ENCODE measurements around the gene CCDC85A. TPM values are rescaled to one million over a fixed set of nuclear protein-coding genes. Genes with fewer than 3 reads are reported as not detected.

CCDC85A gene
- total RNA-seq, 1 donor from 2014 or later = not detected

DNA sequence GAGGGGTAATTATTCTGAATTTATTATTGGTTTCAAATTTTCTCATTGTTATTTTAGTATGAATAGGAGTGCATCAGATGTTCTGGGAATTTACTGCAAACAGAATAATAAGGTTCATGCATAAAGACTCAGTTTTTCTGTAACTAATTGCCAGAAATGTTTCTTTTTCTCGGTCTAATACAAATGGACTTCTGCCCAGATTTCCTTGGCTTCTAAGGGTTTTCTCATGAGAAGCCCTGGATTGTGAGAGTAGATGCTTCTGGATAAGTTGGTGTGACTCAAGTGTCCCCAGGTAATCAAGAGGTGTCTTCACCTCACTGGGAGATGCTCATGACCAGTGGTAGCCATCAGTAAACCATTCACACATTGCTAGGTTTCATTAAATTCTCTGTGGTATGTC, 78.5 kb downstream of the CCDC85A start:
- no peaks in the 10 kb centered on the region for H3K9me3 Mint-ChIP-seq
- H3K27me3 Mint-ChIP-seq (ENCODE audit: insufficient read depth) = no peaks in the 10 kb centered on the region
- intact Hi-C loops (cut with micrococcal nuclease) = no loop called here
- H3K4me1 Mint-ChIP-seq (ENCODE audit: low read depth) = no peaks in the 10 kb centered on the region
- no peak overlapping the region for H3K4me3 Mint-ChIP-seq
- DNase-seq (ENCODE audit: low spot score) = no peak
- no peaks in the 10 kb centered on the region for H3K36me3 Mint-ChIP-seq (ENCODE audit: low read depth)
- H3K27ac Mint-ChIP-seq = no peak overlapping the region

DNA sequence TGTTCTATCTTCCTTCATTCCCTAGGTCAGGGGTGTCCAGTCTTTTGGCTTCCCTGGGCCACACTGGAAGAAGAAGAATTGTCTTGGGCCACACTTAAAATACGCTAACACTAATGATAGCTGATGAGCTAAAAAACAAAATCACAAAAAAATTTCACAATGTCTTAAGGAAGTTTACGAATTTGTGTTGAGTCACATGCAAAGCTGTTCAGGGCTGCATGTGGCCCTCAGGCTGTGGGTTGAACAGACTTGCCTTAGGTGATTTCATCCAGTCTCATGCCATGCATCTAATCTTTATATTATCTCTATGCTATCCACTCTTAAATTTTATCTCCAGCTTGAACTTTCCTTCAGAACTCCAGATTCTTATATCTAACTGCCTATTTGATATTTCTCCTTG, 80.1 kb downstream of the CCDC85A start:
- intact Hi-C loops (cut with micrococcal nuclease) = no loop called here
- Mint-ChIP-seq H3K4me1 (ENCODE audit: low read depth) (no peaks in the 10 kb centered on the region), H3K36me3 (ENCODE audit: low read depth) (no peaks in the 10 kb centered on the region), H3K9me3 (no peaks in the 10 kb centered on the region), H3K27ac (no peak overlapping the region), H3K27me3 (ENCODE audit: insufficient read depth) (no peaks in the 10 kb centered on the region), H3K4me3 (no peak overlapping the region)
- no peak for DNase-seq (ENCODE audit: low spot score)

DNA sequence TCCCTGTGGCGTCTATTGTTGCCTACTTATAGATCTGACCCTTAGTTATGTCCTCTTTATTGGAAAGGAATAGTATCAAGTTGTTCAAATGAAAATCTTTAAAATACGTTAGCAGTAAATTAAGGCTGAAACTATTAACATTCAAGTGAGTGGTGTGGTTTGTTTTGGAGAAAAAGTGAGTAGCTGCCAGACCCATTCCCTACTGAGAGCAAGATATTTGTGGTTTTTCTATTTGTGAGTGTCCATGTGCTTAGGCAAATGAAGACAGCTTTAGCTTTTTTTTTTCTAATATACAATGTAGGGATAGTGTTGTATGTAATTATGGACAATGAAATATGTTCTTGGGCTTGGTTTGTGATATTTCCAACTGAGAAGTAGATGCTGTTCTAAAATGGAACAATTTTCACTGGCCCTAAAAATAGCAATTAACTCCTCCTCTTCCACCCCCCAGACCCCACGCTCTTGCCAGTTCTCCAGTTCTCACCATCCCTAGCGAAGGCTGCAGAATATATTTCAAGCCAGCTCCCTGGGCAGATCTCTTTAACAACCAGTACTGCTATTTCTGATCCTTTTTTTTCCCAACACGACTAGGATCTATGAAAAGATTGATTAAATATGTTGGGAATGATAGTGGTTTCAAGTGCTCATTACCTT, 83.1 kb downstream of the CCDC85A start:
- no peaks in the 10 kb centered on the region for H3K27me3 Mint-ChIP-seq (ENCODE audit: insufficient read depth)
- DNase-seq (ENCODE audit: low spot score) = no peak
- no peak overlapping the region for H3K4me3 Mint-ChIP-seq
- no peak overlapping the region for H3K27ac Mint-ChIP-seq
- no peaks in the 10 kb centered on the region for H3K4me1 Mint-ChIP-seq (ENCODE audit: low read depth)
- no peaks in the 10 kb centered on the region for H3K36me3 Mint-ChIP-seq (ENCODE audit: low read depth)
- intact Hi-C loops (cut with micrococcal nuclease) = no loop called here
- no peaks in the 10 kb centered on the region for H3K9me3 Mint-ChIP-seq

DNA sequence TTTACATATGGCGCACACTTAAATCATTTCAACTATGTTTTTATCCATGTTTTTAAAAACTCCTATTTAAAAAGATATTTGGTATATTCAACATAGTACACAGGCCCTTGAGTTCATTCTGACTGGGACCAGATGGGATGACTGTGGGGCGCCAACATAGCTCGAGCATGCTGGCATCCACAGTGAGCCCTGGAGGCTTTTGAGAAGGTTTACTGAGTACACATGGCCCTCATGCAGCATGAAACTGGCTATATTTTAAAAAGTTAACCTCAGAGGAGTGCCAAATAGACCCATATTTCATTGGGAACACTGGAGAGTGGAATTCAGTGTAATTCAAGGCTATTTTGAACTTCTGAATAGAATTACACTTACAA, 83.6 kb downstream of the CCDC85A start:
- no peak for DNase-seq (ENCODE audit: low spot score)

DNA sequence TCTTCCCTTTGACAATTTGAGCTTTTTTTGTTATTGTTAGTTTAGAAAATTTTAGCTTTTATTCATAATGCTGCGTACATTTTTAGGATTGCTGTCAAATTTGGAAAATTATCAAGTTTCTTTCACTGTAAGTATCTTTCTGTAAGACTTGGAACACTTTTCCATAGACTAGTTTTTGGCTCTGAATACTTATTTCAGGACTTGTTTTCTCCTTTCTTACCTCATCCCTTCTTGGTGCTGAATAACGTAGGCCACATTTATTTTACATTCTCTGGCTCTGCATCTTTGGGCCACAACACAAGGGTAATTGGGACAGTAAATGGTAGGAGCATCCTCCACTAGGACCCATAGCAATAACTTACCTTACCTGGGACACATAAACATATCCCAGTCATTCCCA, 85.1 kb downstream of the CCDC85A start:
- no peaks in the 10 kb centered on the region for H3K4me1 Mint-ChIP-seq (ENCODE audit: low read depth)
- intact Hi-C loops (cut with micrococcal nuclease) = no loop called here
- no peak for DNase-seq (ENCODE audit: low spot score)
- H3K4me3 Mint-ChIP-seq = no peak overlapping the region
- H3K9me3 Mint-ChIP-seq = no peaks in the 10 kb centered on the region
- H3K27me3 Mint-ChIP-seq (ENCODE audit: insufficient read depth) = no peaks in the 10 kb centered on the region
- H3K27ac Mint-ChIP-seq = no peak overlapping the region
- no peaks in the 10 kb centered on the region for H3K36me3 Mint-ChIP-seq (ENCODE audit: low read depth)

More for the DNA sequence above, 83.6 kb downstream of the CCDC85A start:
- Mint-ChIP-seq H3K4me3 (no peak overlapping the region), H3K9me3 (no peaks in the 10 kb centered on the region), H3K4me1 (ENCODE audit: low read depth) (no peaks in the 10 kb centered on the region), H3K27ac (no peak overlapping the region), H3K36me3 (ENCODE audit: low read depth) (no peaks in the 10 kb centered on the region), H3K27me3 (ENCODE audit: insufficient read depth) (no peaks in the 10 kb centered on the region)
- intact Hi-C loops (cut with micrococcal nuclease) = no loop called here

DNA sequence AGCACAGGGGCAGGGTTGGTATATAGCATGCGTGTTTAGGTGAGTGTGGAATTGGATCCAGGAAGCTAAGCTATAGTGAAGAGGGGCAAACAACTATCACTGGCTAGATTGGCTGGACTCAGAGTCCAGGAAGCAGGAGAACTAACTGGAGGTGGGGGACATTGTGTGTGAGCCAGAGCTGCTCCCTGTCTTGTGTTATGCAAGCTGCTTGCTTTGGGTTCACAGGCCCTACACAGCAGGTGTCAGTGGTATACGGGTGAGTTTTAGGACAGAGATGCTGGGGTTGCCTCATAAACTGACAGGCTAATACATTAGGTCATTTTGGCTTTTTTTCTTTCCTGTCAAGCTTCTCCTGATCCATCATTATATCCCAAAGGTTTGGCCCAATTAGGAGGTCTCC, 87.5 kb downstream of the CCDC85A start:
- Mint-ChIP-seq H3K36me3 (ENCODE audit: low read depth) (no peaks in the 10 kb centered on the region), H3K27me3 (ENCODE audit: insufficient read depth) (no peaks in the 10 kb centered on the region), H3K9me3 (no peaks in the 10 kb centered on the region), H3K4me3 (no peak overlapping the region), H3K27ac (no peak overlapping the region), H3K4me1 (ENCODE audit: low read depth) (no peaks in the 10 kb centered on the region)
- DNase-seq (ENCODE audit: low spot score) = no peak
- intact Hi-C loops (cut with micrococcal nuclease) = no loop called here

DNA sequence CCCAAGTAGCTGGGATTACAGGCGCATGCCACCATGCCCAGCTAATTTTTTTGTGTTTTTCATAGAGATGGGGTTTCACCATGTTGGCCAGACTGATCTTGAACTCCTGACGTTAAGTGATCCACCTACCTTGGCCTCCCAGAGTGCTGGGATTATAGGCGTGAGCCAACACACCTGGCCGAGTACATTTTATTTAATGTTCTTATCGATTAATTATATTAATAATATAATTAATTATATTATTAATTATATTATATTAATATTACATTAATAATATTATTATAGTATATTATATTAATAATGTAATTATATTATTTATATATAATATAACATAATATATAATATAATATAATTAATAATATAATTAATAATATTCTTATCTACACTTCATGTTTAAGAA, 101.4 kb downstream of the CCDC85A start:
- H3K4me1 Mint-ChIP-seq (ENCODE audit: low read depth) = no peaks in the 10 kb centered on the region
- no peaks in the 10 kb centered on the region for H3K27me3 Mint-ChIP-seq (ENCODE audit: insufficient read depth)
- intact Hi-C loops (cut with micrococcal nuclease) = no loop called here
- no peak overlapping the region for H3K27ac Mint-ChIP-seq
- no peaks in the 10 kb centered on the region for H3K9me3 Mint-ChIP-seq
- no peak for DNase-seq (ENCODE audit: low spot score)
- no peaks in the 10 kb centered on the region for H3K36me3 Mint-ChIP-seq (ENCODE audit: low read depth)
- H3K4me3 Mint-ChIP-seq = no peak overlapping the region

DNA sequence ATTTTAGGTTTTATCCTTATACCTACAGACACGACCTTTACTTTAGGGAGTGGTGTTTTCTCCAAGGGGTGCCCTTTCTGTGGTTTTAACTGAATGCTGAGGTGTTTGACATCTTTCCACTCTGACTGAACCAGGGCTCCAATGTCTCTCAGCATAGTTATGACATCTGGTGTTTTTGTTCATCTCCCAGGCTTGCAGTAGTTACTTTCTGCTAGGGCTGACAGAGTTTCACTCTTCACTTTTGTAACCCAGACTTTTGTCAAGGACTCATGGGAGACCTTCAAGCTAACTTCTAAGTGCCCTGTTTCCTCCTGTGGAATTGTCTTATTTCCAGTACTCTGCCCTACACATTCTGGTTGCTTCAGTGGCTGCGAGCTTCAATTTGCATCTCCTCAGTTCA, 103.1 kb downstream of the CCDC85A start:
- Mint-ChIP-seq H3K4me1 (ENCODE audit: low read depth) (no peaks in the 10 kb centered on the region), H3K27me3 (ENCODE audit: insufficient read depth) (no peaks in the 10 kb centered on the region), H3K4me3 (no peak overlapping the region), H3K27ac (no peak overlapping the region), H3K36me3 (ENCODE audit: low read depth) (no peaks in the 10 kb centered on the region), H3K9me3 (no peaks in the 10 kb centered on the region)
- intact Hi-C loops (cut with micrococcal nuclease) = no loop called here
- no peak for DNase-seq (ENCODE audit: low spot score)

DNA sequence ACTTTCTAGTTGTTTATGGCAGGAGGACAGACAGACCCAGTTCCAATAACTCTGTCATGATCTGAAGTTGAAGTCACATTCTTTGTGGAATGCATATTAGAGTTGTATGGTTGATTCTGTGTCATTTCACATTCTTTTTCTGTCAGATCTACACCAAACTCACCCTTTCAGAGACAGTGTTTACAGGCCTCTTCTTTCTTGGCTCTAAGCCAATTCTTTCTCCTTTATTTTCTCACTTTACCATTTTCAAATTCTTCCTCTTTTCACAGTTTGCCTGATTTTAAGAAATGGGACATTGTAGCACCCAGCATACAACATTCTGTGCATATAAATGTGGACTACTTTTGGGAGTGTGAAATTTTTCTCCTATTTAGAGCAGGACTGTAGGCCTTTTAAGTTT, 103.7 kb downstream of the CCDC85A start:
- Mint-ChIP-seq H3K4me1 (ENCODE audit: low read depth) (no peaks in the 10 kb centered on the region), H3K27me3 (ENCODE audit: insufficient read depth) (no peaks in the 10 kb centered on the region), H3K9me3 (no peaks in the 10 kb centered on the region), H3K4me3 (no peak overlapping the region), H3K27ac (no peak overlapping the region), H3K36me3 (ENCODE audit: low read depth) (no peaks in the 10 kb centered on the region)
- no peak for DNase-seq (ENCODE audit: low spot score)
- intact Hi-C loops (cut with micrococcal nuclease) = no loop called here

DNA sequence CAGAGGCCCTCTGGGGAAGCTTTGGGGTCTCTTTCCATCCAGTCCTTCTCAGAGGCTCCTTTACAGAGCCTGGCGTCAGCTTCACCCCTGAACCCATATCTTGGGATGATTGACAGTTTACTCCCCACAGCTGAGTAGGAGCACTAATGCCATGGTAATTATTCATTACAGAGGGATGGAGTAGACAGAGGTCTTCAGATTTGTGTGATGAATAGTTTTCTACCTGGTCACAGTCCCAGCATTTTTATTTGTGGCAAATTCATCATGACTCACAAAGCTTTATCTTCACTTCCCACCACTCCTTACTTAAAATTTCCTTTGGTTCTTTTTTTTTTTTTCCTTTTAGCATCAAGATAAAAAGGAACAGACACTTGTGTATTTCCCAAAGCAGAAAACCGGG, 104.2 kb downstream of the CCDC85A start:
- Mint-ChIP-seq H3K4me1 (ENCODE audit: low read depth) (no peaks in the 10 kb centered on the region), H3K36me3 (ENCODE audit: low read depth) (no peaks in the 10 kb centered on the region), H3K9me3 (no peaks in the 10 kb centered on the region), H3K27ac (no peak overlapping the region), H3K4me3 (no peak overlapping the region), H3K27me3 (ENCODE audit: insufficient read depth) (no peaks in the 10 kb centered on the region)
- no peak for DNase-seq (ENCODE audit: low spot score)
- intact Hi-C loops (cut with micrococcal nuclease) = no loop called here

DNA sequence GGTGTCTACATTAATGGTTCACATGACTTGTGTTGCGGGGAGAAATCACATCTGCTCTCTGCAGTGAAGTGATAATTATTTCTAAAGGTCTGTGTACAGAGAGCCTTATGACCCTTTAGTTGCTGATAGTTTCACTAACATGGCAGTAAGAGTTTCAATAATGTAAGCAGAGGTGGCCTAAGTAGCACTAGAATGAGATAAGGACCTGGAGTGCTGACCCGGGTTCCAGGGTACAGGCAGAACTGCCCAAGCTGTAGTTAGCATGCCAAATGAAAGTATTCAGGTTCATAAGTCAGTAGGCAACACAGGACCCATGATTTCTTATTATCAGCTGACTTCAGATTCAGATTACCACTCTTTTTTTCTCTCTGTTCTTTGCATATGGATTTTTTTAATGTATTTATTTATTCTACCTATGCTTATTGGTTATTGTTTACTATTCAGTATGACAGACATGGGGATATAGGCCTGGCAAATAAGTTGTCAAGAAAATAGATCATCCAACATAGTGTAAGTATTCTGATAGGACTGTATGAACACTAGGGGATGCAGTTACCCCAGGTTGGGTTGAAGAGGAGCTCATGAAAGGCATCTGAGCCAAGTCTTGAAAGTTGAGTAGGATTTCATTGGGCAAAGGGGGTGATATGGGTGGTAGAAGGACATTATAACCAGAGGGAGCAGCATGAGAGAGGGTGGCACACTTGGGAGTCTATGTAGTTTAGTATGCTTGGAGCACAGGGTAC, 105.2 kb downstream of the CCDC85A start:
- Mint-ChIP-seq H3K27ac (no peak overlapping the region), H3K4me3 (no peak overlapping the region), H3K9me3 (no peaks in the 10 kb centered on the region), H3K36me3 (ENCODE audit: low read depth) (no peaks in the 10 kb centered on the region), H3K4me1 (ENCODE audit: low read depth) (no peaks in the 10 kb centered on the region), H3K27me3 (ENCODE audit: insufficient read depth) (peaks cover under 1% of the 10 kb centered on the region)
- intact Hi-C loops (cut with micrococcal nuclease) = no loop called here
- no peak for DNase-seq (ENCODE audit: low spot score)

DNA sequence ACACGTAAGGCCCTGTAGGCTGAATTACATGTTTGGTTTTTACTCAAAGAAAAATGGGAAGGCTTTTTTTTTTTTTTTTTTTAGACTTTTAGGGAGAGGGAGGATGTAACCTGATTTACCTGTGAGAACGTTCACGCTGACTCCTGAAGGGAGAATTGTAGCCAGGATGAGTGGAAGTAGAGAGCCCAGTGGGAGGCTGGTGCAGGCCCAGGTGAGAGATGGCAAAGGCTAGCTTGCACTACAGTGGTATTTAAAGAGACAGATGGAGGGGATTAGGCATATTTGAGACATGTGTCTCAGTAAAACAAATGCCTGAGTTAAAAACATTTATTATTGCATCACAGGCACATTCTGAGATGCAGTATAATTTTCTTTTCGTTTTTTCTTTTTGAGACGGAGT, 107.9 kb downstream of the CCDC85A start:
- no peaks in the 10 kb centered on the region for H3K36me3 Mint-ChIP-seq (ENCODE audit: low read depth)
- no peaks in the 10 kb centered on the region for H3K9me3 Mint-ChIP-seq
- no peak overlapping the region for H3K4me3 Mint-ChIP-seq
- H3K4me1 Mint-ChIP-seq (ENCODE audit: low read depth) = no peaks in the 10 kb centered on the region
- H3K27me3 Mint-ChIP-seq (ENCODE audit: insufficient read depth) = peaks cover 1% of the 10 kb centered on the region
- H3K27ac Mint-ChIP-seq = no peak overlapping the region
- intact Hi-C loops (cut with micrococcal nuclease) = no loop called here
- DNase-seq (ENCODE audit: low spot score) = no peak

DNA sequence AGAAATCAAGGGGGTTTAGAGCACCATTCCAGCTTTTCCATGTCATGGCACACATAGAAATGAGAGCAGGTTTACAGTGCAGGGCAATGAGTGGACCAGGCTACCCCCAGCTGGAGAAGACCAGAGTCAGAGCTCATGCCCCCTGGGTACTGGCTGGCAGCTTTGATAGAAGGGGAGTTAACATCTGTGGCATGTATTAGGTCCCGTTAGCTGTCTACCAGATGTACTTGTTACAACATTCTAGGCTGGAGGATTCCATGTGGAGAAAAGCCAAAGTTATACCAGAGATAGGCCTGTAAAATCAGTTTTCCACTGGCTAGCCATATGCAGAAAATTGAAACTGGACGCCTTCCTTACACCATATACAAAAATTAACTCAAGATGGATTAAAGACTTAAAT, 109.2 kb downstream of the CCDC85A start:
- Mint-ChIP-seq H3K27ac (no peak overlapping the region), H3K9me3 (no peaks in the 10 kb centered on the region), H3K4me1 (ENCODE audit: low read depth) (no peaks in the 10 kb centered on the region), H3K4me3 (no peak overlapping the region), H3K36me3 (ENCODE audit: low read depth) (no peaks in the 10 kb centered on the region), H3K27me3 (ENCODE audit: insufficient read depth) (peaks cover 1% of the 10 kb centered on the region)
- no peak for DNase-seq (ENCODE audit: low spot score)
- intact Hi-C loops (cut with micrococcal nuclease) = no loop called here

DNA sequence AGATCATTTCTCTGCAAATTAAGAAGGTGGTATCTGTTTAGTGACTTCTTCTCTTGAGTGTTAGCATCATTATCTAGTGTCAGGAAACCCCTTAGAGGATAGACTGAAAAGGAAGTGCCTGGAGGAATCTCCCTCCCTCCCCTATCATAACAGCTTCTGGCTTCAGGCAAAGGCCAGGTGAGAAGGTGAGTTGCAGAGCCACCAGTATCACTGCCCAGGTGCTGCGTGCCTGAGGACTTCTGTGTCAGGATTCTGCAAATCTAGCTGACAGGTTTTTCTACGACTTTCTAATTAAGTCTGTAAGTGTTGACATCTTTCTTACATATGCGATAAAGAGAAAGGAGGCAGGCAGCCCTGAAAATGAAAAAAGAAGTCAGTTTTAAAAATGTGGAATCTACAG, 111.9 kb downstream of the CCDC85A start:
- intact Hi-C loops (cut with micrococcal nuclease) = no loop called here
- Mint-ChIP-seq H3K4me3 (no peak overlapping the region), H3K27ac (no peak overlapping the region)

More for the DNA sequence above, 111.9 kb downstream of the CCDC85A start:
- H3K4me1 Mint-ChIP-seq (ENCODE audit: low read depth) = no peaks in the 10 kb centered on the region
- peaks cover 1% of the 10 kb centered on the region for H3K27me3 Mint-ChIP-seq (ENCODE audit: insufficient read depth)
- no peaks in the 10 kb centered on the region for H3K9me3 Mint-ChIP-seq
- H3K36me3 Mint-ChIP-seq (ENCODE audit: low read depth) = no peaks in the 10 kb centered on the region
- no peak for DNase-seq (ENCODE audit: low spot score)
